GM12801 (cell line): ENCODE data around the gene MYBPC2.

Experiments
- TF ChIP-seq, protein P1 (sequence below): IDR thresholded peaks from one replicate; pipeline ENCODE4 v1.5.1; 2011; ENCODE audit warnings: control low read depth; ENCODE audit not compliant: insufficient read length; ENCODE audit errors: extremely low read depth

Gene MYBPC2

DNA sequence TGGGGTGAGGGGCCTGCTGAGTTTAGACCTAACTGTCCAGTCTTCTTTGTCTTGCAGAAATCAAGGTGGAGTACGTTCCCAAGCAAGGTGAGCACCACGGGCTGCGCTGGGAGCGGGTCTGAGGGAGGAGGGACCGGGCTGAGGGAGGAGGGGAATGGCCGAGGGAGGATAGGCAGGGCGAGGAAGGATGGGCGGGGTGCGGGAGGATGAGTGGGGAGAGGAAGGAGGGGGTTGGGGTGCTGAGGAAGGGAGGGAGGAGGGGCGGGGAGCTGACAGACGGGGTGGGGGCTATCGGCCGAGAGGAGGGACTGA is 18.5 kb downstream of the MYBPC2 start:
- TF ChIP-seq, protein P1, sequence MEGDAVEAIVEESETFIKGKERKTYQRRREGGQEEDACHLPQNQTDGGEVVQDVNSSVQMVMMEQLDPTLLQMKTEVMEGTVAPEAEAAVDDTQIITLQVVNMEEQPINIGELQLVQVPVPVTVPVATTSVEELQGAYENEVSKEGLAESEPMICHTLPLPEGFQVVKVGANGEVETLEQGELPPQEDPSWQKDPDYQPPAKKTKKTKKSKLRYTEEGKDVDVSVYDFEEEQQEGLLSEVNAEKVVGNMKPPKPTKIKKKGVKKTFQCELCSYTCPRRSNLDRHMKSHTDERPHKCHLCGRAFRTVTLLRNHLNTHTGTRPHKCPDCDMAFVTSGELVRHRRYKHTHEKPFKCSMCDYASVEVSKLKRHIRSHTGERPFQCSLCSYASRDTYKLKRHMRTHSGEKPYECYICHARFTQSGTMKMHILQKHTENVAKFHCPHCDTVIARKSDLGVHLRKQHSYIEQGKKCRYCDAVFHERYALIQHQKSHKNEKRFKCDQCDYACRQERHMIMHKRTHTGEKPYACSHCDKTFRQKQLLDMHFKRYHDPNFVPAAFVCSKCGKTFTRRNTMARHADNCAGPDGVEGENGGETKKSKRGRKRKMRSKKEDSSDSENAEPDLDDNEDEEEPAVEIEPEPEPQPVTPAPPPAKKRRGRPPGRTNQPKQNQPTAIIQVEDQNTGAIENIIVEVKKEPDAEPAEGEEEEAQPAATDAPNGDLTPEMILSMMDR = no peak

DNA sequence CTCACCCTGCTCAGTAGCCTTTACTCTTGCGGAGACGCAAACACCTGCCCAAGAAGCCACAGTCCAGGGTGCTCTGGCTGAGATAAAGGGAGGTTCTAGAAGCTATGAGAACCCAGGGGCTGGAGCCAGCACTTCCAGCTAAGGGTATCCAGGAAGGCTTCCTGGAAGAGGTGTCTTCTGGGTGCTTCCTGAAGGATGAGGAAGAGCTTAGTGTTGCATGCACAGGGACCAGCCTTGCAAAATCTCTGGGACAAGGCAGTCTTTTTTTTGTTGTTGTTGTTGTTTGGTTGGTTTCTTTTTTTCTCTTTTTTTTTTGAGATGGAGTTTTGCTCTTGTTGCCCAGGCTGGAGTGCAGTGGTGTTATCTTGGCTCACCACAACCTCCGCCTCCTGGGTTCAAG is 20.6 kb downstream of the MYBPC2 start:
- TF ChIP-seq, protein P1 = no peak

DNA sequence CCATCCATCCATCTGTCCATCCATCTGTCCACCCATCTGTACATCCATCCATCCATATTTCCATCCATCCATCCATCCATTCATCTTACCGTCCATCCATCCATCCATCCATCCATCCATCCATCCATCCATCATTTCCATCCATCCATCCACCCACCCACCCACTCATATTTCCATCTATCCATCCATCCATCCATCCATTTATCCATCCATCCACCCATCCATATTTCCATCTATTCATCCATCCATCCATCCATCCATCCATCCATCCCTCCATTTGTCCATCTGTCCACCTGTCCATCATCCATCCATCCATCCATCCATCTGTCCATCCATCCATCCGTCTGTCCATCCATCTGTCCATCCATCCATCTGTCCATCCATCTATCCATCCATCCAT is 23.3 kb downstream of the MYBPC2 start:
- TF ChIP-seq, protein P1 = no peak

DNA sequence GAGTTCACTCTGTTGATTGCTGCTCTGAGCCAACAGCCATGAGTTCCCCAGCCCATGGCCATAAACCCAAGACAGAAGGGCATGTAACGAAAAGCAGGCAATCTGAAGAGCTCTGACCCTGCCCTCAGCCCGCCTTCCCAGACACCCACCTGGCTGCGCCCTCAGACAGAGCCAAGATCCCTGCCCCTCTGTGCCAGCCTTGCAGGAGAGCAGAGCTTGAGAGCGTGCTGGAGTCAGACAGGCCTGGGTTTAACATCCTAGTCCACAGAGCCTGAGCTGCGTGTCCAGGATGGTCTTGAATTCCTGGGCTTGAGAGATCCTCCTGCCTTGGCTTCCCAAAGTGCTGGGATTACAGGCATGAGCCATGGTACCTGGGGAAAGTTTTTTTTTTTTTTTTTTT is 24.6 kb downstream of the MYBPC2 start:
- TF ChIP-seq, protein P1 = no peak

DNA sequence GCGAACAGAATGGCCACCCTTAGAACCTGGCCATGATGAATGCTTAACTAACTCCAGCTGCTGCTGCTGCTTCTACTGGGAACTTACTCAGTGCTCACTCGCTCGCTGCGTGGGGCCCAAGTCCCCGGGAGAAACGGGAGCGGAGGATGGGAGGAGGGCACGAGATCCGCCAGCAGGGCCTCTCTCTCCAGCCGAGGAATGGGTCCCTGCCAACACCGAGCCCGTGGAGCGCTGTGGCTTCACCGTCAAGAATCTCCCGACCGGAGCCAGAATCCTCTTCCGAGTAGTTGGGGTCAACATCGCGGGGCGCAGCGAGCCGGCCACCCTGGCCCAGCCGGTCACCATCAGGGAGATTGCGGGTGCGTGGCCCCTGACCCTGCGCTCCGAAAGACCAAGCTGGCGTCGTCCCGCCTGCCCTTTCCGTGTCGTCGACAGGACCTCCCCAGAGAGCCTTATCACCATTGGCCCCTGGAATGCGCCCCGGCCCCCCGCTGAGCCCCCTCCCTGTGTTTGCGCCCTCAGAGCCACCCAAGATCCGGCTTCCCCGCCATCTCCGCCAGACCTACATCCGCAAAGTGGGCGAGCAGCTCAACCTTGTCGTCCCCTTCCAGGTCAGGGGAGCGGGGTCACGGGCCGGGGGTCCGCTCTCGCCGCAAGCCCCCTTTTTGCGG is 25.8 kb downstream of the MYBPC2 start:
- TF ChIP-seq, protein P1 = no peak

DNA sequence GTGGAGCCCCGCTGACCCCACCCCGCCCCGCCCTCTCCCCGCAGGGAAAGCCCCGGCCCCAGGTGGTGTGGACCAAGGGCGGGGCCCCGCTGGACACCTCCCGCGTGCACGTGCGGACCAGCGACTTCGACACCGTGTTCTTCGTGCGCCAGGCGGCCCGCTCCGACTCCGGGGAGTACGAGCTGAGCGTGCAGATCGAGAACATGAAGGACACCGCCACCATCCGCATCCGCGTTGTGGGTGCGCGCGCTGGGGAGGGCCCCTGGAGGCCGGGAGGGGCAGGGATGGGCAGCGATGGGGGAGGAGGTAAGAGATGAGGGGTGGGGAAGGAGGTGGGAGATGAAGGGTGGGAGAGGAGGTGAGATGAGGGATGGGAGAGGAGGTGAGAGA is 26.4 kb downstream of the MYBPC2 start:
- TF ChIP-seq, protein P1 = no peak

DNA sequence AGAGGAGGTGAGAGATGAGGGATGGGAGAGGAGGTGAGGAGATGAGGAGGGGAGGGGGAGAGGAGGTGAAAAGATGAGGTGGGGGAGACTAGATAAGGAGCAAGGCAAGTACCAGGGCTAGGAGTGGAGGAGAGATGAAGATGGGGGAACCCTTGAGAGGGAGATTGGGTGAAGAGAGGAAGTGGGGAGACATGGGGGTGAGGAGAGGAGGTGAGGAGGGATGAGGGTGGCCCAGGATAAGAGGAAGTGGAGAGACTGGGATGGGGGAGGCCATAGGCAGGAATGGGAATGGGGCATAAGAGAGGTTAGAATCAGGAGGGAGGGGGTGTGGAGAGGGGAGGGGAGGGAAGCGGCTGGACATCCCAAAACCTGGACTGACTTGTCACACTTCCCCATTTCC is 26.9 kb downstream of the MYBPC2 start:
- TF ChIP-seq, protein P1 = no peak
